Neural cell (in vitro differentiated cells): Measurements from ENCODE around the gene UNK.

ENCODE experiments used
- EP300 ChIP-seq: fragments of 450-650 bp; conservative IDR thresholded peaks from 2 replicates; pipeline ENCODE4 v1.6.1; 2014; ENCODE audit warnings: antibody characterized with exemption, mild to moderate bottlenecking, moderate library complexity; ENCODE audit not compliant: poor library complexity, severe bottlenecking
- EZH2 ChIP-seq: fragments of 200-600, 300-800 bp; shearing (Covaris generic), sonication (generic); IDR thresholded peaks from 2 replicates; pipeline ENCODE4 v1.6.1; 2014; ENCODE audit warnings: antibody characterized with exemption, low read length, borderline replicate concordance, mild to moderate bottlenecking; ENCODE audit not compliant: insufficient read depth, poor library complexity, severe bottlenecking
- POLR2AphosphoS5 ChIP-seq: IDR thresholded peaks from 2 replicates; pipeline ENCODE4 v1.6.1; 2012
- RAD21 ChIP-seq: fragments of 450-650 bp; conservative IDR thresholded peaks from 2 replicates; pipeline ENCODE4 v1.6.1; 2014; ENCODE audit warnings: antibody characterized with exemption, mild to moderate bottlenecking, moderate library complexity
- SMC3 ChIP-seq: fragments of 450-650 bp; conservative IDR thresholded peaks from 2 replicates; pipeline ENCODE4 v1.6.1; 2014; ENCODE audit warnings: antibody characterized with exemption, mild to moderate bottlenecking, moderate library complexity; ENCODE audit not compliant: poor library complexity
- TF ChIP-seq, protein P1 (sequence below): fragments of 450-650 bp; IDR thresholded peaks from 2 replicates; pipeline ENCODE4 v1.5.1; 2014; ENCODE audit warnings: antibody characterized with exemption, mild to moderate bottlenecking, moderate library complexity; ENCODE audit not compliant: poor library complexity, severe bottlenecking

DNA sequence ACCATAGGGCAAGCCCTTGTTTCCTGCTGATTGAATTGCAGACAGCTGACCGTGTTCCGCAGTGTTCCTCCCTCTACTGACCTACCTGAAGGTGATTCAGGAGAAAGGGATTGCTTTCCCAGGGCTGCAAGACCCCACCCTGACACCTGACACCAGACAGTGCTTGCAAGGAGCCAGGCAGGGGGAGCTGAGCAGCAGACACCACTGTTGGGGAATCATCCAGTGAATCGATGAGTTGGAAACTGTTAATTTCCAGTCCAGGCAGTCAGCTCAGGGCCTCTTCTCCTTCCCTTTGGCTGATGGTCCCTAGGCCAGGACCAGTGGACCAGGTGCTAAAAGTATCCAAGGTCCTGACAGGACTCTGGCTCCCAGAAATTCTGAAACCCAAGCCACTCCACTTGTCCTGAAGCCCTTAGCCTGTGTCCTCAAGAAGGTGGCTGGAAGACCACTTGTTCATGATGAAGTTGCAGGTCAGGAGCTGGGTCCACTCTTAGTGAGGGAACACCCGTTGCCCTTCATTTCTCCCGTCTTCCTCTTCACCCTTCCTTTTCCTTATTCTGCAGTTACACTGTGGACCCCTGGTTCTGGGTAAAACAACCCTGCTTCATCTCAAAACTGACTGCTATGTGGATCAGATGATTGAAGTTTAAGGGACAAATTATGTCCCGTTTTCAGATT lies 9.5 kb upstream of the UNK start:
- TF ChIP-seq, protein P1, sequence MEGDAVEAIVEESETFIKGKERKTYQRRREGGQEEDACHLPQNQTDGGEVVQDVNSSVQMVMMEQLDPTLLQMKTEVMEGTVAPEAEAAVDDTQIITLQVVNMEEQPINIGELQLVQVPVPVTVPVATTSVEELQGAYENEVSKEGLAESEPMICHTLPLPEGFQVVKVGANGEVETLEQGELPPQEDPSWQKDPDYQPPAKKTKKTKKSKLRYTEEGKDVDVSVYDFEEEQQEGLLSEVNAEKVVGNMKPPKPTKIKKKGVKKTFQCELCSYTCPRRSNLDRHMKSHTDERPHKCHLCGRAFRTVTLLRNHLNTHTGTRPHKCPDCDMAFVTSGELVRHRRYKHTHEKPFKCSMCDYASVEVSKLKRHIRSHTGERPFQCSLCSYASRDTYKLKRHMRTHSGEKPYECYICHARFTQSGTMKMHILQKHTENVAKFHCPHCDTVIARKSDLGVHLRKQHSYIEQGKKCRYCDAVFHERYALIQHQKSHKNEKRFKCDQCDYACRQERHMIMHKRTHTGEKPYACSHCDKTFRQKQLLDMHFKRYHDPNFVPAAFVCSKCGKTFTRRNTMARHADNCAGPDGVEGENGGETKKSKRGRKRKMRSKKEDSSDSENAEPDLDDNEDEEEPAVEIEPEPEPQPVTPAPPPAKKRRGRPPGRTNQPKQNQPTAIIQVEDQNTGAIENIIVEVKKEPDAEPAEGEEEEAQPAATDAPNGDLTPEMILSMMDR: no peak
- TF ChIP-seq POLR2AphosphoS5: peak; percentile 28
- TF ChIP-seq SMC3: no peak
- TF ChIP-seq EP300: no peak
- TF ChIP-seq EZH2: no peak
- TF ChIP-seq RAD21: no peak
